Stimulated activated CD4-positive, alpha-beta T cell treated with anti-CD3 and anti-CD28 coated beads, Interleukin-2, amount 100 ng/mL, for 4 hours (primary cell): ENCODE data around the gene ATRN.
"Not testable (repeated sequence)": the region's sequence is repeated elsewhere in the genome, so short reads cannot be mapped to it uniquely, and the experiment has no call there.

Source experiments
- DNase-seq: peaks from one replicate; pipeline ENCODE4 v3.0.0-alpha.2; 2020; ENCODE audit warnings: low read depth

ATRN gene

DNA sequence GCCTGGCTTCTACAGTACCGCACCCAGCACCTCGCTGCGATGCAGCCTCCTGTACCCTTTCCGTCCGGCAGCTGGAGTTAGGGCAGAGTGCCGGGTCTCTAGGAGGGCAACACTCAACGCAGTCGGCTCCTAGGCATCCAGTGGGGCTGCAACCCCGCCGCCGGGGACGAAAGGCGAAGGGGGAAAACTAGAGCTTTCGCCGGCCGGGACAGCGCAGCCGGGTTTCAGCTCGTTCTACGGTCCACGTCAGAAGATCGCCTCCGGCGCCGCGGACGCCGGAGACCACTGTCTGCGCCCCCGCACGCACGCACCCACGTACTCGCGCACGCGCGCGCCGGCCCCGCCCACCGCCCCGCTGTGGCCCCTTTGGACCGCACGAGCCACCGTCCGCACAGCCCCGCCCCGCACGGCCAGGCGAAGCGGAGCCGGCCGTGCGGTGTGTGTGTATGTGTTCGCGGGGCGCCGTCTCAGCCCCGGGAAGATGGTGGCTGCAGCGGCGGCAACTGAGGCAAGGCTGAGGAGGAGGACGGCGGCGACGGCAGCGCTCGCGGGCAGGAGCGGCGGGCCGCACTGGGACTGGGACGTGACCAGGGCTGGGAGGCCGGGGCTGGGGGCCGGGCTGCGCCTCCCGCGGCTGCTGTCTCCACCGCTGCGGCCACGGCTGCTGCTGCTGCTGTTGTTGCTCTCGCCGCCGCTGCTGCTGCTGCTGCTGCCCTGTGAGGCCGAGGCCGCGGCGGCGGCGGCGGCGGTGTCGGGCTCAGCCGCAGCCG, at the start of gene ATRN:
TSS of gene ATRN (plus strand) at position 392 of the 770 bp plus-strand sequence. CDS start at position 482, 90 bp downstream.
- peak; percentile 79 for DNase-seq

DNA sequence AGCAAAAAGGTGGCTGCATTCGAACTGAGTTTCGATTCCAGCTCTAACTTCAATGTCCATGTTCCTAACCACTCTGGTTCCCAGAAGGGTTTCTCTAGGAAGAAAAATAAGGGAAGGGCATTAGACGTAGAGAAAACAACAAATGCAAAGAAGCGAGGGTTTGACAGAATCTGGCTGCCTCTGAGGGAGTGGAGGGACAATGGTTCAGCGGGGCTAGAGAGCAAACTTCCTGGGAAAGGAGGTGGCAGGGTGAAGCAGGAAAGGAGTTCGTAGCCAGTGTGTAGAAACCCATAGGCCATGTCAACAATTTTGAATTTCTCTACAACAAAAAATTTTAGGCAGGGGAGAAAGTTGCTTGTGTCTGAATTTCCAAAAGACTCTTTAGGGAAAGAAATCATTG, 48.8 kb upstream of the ATRN start:
- no peak for DNase-seq

DNA sequence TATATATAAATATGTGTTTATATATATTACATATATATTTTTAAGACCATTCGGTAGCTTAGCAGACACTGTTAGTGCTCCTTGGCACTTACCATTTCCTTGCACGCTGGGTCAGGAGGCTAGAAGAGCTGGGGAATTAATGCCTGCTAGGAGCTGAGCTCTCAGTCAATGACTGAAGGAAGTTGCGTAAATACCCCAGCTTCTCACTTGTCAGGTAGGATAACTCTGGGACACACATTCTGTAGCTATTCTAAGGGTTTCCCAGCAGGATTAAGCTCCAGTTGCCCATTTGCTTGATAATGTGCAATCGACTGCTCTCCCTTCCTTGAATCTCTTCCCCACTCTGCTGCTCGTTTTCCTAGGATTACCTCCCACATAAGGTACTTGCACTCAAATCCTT, 47.7 kb upstream of the ATRN start:
- no peak for DNase-seq

DNA sequence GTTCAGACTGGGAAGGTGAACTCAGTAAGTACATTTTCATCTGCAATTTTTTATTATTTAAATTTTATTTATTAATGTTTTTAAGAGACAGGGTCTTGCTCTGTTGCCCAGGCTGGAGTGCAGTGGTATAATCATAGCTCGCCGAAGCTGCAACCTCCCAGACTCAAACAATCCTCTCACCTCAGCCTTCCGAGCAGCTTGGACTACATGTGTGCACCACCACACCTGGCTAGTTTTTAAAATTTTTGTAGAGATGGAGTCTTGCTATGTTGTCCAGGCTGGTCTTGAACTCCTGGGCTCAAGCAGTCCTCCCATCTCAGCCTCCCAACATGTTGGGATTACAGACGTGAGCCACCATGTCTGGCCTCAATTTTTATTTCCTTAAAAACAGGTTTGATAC, 44.1 kb upstream of the ATRN start:
- DNase-seq, result not testable (repeated sequence)

DNA sequence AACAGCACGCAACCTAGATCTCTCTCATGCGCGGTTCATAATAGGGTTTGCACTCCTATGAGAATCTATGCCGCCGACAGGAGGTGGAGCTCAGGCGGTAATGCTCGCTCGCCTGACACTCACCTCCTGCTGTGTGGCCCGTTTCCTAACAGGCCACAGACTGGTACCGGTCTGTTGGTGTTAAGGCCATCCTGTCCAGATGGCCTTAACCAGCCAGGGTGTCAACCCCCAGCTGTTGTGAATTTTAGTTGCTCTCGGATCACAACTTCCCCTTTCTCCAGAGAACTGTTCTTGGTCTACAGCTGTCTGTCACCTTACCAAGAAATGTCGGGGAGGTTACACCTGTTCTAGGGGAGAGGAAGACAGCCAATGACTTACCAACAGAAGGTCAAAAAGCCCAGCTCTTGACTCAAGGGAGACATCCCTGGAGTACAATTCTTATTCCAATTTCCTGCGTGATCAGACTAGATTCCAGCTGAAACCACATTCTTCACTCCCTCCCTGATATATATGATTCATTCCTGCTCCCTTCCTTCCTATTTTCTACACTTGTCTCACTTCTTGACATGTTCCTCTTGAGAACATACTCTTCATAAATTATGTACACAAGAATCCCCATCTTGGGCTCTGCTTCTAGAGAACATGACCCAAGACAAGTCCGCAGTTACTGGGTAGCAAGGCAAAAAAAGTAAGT, 40.3 kb upstream of the ATRN start:
- no peak for DNase-seq

DNA sequence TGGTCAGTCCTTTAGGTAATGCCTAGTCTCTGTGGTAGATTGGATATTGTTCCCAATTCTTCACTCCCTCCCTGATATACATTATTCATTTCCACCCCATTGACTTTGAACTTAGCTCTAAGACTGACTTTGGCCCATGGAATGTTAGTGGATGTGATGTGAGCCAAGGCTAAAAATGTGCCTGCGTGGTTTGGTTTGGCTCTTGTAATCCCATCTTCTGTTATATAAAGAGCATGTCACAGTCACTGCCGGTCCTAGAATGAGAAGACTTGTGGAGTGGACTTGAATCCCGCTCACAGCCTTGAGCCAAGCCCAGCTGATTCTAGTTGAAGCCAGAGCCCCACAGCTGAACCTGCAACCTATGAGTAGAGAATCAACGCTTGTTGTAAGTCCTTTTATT, 39.7 kb upstream of the ATRN start:
- no peak for DNase-seq

DNA sequence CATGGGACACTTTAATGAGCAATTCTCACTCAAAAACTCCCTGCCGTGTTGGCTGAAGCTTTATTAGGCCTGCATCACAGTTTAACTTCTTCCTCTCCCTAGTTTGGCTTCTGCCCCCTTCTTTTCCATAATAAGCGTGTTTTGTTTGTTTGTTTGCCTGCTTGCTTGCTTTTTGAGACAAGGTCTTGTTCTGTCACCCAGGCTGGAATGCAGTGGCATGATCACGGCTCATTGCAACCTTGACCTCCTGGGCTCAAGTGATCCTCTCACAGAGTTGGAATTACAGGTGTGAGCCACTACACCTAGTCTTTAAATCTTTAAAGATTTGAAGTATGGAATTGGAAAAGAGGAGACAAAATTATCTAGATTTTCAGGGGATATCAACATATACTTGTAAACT, 38.0 kb upstream of the ATRN start:
- no peak for DNase-seq

DNA sequence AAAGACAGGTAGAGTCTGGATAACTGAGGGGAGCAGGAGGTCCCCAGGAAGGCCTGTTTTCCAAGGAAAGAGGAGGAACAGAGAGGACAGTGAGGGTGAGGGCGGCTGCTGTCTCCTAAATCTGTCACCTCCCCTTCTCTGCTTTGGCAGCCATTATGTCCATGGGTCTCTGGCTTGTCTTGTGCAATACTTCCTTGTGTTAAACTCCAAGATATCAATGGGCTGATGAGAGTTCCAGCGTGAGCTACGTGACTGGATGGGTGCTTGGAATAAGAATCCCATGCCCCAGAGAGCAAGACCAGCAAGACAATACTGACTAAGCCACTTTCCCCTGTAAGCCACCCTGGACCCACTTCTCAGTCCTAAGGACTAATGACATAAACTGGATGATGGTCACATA, 37.1 kb upstream of the ATRN start:
- no peak for DNase-seq

DNA sequence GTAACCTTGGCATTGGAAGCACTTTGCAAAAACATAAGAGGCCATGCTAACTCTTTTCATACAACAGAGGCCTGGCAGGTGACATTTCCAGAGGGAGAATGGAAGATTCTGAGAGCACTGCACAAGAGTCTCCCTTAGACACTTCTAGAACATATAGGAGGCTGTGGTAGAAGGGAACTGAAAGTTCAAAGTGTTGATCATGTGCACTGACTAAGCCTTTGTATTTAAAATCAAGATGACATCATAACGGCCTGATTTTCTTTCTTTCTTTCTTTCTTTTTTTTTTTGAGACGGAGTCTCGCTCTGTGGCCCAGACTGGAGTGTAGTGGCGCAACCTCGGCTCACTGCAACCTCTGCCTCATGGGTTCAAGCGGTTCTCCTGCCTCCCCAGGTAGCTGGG, 36.6 kb upstream of the ATRN start:
- no peak for DNase-seq

DNA sequence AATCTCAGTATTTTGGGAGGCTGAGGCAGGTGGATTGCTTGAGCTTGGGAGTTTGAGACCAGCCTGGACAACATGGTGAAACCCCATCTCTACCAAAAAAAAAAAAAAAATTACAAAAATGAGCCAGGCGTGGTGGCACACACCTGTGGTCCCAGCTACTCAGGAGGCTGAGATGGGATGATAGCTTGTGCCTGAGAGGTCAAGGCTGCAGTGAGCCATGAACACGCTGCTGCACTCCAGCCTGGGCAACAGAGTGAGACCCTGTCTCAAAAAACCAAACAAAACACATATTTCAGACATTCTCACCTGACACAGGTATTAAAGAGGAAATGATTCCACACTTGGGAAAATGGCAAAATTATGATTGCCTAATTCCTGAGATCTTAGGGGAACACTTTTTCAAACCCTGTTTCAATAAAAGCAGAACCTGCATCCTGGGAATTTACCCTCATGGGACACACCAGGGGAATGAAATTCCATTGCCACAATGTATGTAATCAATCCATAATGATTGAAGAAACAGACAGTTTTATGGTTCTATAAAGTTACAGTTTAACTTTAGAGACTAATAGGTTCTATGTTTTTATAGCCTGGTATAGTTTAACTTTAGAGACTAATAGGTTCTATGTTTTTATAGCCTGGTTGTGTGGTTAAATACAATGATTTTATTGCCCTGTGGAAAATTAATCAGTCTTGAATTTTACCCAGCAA, 33.8 kb upstream of the ATRN start:
- no peak for DNase-seq

DNA sequence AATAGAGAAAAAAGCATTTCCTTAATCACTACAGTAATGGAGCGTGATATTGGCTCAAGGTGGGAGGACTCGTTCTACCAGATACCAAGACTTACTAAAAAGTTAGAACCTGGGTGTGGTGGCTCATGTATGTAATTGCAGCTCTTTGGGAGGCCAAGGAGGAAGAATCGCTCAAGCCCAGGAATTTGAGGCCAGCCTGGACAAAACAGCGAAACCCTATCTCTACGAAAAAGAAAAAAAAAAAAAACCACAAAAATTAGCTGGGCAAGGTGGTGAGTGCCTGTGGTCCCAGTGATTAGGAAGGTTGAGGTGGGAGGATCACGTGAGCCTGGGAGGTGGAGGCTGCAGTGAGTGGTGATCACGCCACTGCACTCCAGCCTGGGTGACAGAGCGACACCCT, 24.0 kb upstream of the ATRN start:
- DNase-seq, result no peak

DNA sequence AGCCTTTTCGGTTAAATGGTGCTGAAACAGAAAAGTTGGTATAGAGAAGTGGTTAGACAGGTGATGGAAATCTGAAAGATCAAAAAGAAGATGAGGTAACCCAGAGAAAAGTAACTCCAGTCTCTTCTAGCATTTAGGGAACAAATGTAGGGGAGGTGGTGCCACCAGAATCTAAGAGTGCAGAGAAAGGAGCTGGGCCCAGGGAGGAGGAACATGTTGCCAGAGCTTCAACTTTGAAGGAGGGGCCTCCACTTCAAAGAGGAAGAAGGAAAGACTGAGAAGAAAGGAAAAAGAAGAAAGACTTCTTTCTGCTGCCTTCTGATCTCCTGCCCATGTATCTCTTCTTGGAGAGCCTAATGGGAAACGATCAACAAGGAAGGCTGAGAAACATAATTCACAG, 23.5 kb upstream of the ATRN start:
- no peak for DNase-seq

DNA sequence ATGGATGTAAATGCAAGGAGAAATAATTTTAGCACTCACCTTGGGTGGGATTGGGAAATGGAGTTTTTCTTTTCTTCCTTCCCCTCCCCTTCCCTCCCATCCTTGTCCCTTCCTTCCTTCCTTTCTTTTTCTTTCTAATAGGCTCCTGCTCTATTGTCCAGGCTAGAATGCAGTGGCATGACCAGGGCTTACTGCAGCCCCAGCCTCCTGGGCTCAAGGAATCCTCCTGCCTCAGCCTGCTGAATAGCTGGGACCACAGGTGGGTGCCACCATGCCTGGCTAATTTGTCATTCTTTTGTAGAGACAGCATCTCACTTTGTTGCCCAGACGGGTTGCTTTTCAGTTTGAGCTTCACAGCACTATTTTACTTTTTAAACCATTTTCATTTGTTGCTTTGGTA, 21.5 kb upstream of the ATRN start:
- DNase-seq, result no peak

DNA sequence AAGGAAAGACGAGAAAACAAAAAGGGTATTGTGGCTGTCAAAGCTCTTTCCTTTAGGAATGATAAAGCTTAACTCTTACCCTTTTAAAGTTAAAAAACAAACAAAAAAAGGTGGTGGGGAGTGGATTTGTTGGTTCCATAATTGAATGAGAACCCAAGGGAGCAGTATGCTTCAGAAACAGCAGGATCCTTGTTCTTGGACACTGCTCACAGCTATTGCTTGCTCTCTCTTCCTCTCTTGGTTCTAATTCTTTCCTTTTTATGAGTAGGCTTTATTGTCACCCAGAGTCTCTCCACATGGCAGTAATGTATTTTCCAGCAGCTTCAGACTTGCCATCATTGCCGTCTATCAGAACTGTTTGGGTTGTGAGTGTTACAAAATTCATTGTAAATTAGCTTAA, 18.7 kb upstream of the ATRN start:
- DNase-seq, result no peak

DNA sequence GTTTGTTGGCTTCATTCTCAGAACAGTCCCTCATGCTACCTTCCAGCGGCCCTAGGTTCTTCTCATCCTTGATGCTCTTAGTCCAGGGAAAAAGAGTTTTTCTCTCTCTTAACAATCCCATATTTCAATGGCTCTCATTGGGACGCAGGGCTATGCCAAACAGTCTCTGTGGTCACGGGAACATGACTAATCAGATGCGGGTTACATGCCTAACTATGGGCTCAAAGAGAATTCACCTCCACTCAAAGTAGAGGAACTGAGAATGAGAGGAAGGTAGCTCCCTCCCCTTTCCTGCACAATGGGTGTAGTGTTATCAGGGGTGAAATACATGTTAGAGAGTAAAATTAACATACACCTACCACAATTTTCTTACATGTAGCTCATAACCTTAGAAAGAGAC, 18.1 kb upstream of the ATRN start:
- no peak for DNase-seq

DNA sequence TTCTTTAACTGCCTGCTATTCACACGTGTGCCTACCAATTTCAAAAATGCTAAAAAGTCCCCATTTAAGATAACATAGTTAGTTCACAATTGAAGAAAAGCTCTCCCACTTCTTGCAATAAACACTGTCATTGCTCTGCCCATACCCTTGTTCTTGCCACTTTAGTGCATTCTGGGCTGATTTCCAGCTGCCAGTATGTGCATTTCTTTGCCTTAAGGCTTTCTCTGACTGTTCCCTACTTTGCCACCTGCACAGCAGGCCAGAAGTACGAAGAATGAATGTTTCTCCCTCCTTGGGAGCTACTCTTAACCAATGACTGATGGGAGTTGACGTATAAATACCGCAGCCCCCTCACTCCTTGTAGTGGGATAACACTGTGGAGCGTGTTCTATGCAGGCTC, 16.0 kb upstream of the ATRN start:
- no peak for DNase-seq

DNA sequence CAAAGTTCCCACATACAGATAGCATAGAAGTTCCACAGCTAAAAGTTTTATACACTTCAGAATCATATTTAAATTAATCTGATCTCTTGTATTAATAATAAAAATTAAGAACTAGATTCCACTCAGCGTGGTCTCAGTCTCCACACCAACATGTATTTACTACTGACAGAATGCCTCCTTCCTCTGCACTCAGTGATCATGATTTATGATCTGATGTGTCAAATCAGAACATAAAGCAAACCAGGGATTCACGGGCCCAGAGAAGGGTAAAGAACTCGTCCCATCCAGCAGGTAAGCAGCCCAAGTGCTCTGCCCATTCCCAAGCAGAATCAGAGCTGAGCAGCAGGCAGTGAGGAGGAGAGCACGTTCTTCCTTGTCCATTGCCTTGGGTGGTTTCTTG, 14.2 kb upstream of the ATRN start:
- no peak for DNase-seq

DNA sequence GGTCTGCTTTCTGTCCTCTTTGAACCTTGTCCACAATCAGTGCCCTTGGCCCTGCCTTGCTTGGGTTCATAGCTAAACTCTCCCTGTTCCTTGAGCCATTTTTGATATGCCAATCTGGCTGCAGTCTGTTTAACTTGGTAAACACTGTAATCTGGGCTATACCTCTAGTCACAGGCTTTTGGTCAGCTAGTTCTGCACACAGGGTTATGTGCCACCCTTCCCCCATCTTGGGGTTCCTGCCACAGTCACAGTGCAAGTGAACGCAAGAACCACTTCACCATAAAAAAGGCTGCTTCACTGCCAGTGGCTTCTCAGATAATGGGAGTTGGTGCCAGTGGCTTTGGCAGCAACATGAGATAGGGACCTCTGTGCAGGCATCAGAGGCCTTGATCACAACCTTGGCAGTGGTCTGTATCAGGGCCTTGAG, 10.9 kb upstream of the ATRN start:
- DNase-seq, result no peak

DNA sequence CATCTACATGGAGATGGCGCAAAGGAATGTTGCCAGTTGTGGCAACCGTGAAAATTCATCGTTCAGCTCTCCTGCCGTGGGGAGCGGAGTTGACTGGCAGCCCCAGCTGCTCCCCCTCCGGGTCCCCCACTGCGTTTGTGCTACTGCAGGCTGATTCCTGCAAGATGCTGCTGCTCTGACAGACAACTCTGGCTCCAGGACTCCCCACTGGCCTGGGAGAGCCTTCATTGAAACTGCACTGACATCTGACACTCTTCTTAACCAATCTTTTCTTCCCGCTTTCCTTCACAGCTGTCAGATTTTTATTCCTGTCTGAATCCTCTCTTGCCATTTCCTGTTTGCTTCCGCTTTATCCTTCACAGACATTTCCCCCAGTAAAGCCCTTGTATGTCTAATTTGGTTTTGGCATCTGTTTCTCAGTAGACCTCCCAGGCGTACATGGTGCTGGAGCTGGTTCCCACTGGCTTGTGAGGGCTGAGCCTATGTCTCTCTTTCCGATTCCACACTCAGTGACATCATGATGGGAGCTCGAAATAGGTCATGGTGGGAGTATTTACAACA, 9.5 kb upstream of the ATRN start:
- DNase-seq, result no peak

DNA sequence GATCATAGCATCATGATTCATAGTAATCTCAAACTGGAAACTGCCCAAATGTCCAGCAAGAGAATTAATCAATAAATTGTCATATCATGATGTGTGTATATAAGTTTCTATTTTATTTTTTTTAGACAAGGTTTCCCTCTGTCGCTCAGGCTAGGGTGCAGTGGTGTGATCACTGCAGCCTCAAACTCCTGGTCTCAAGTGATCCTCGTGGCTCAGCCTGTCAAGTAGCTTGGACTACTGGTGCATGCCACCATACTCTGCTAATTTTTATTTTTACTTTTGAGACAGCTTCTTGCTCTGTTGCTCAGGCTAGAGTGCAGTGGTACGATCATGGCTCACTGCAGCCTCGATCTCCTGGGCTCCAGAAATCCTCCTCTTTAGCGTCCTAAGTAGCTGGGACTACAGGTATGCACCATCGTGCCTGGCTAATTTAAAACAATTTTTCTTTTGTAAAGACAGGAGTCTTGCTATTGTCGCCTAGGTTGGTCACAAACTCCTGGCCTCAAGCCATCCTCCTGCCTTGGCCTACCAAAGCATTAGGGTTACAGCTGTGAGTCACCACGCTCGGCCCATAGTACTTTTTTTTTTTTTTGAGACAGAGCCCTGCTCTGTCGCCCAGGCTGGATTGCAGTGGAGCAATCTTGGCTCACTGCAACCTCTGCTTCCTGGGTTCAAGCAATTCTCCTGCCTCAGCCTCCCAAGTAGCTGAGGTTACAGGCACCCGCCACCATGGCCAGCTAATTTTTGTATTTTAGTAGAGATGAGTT, 8.7 kb upstream of the ATRN start:
- no peak for DNase-seq

DNA sequence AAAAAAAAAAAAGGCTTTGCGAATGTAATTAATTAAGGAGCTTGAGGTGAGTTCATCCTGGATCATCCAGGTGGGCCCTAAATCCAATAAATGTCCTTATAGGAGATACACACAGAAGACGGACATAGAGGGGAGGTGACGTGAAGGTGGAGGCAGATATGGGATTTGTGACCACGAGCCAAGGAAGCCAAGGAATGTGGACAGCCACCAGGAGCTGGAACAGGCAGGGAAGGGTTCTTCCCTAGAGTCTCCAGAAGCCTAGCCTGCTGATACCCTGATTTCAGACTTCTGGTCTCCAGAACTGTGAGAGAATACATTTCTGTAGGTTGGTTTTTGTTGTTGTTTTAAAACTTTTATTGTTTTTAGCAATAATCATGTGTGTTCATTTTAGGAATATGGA, 6.7 kb upstream of the ATRN start:
- DNase-seq, result no peak

DNA sequence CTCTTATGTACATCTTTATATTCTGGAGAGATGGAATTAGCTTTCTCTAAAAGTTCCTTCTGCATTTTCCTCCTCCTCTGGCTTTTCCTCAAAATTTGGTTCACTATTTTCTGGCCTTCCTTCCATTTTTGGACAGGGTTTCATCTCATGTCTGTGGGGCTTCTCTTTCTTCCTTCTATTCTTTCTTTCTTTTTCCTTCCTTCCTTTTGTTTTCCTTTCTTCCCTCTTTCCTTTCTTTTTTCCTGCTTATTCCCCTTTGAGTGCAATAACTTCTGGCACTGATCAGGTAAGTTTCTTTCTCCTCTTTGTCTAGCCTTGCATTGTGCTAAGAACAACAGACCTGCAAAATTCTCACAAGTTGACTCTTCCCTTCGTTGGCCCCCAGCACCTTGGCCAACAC, 5.5 kb upstream of the ATRN start:
- DNase-seq, result no peak
